ENCODE data around the gene SIX5.

Gene SIX5

DNA sequence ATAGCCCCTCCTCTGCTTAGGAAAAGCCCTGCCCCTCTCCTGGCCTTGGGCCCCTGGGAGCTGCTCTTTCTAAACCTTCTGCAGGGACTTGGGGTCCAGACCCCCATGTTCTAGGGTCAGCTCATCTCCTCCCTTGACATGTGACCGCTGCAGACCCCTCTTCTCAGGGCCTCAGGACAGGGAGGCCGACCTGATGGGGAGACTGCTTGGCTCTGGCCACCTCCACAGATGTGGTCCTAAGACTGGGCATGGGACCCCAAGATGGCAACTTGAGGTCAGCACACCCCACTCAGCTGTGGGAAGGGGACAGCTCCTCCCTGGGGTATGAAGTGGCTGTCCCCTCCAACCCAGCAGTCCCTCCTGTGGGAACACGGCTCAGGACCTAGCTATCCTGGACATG is 3.9 kb upstream of the SIX5 start:
- no peaks in the 10 kb centered on the region for H4K20me1 ChIP-seq (ENCODE audit: insufficient read depth, low read length, poor library complexity, severe bottlenecking)
- H3K27me3 ChIP-seq (ENCODE audit: insufficient read depth, low read length, poor library complexity, severe bottlenecking) = no peaks in the 10 kb centered on the region
- no peaks in the 10 kb centered on the region for H3K9me2 ChIP-seq (replicated peaks; ENCODE audit: low read depth, low read length)
- no peak overlapping the region for H3K4me2 ChIP-seq (ENCODE audit: low read depth, low read length, poor library complexity, severe bottlenecking)
- H3K79me2 ChIP-seq (ENCODE audit: insufficient read depth, low read length) = peaks cover 5% of the 10 kb centered on the region
- no peak overlapping the region for H3K9ac ChIP-seq (ENCODE audit: low read depth, low read length, poor library complexity, severe bottlenecking)
- H2AFZ ChIP-seq (ENCODE audit: low read length) = no peak overlapping the region
- H3F3A ChIP-seq (ENCODE audit: low read depth) = no peaks in the 10 kb centered on the region
- H3K36me3 ChIP-seq (ENCODE audit: insufficient read depth, low read length) = no peaks in the 10 kb centered on the region
- TF ChIP-seq, protein P1, sequence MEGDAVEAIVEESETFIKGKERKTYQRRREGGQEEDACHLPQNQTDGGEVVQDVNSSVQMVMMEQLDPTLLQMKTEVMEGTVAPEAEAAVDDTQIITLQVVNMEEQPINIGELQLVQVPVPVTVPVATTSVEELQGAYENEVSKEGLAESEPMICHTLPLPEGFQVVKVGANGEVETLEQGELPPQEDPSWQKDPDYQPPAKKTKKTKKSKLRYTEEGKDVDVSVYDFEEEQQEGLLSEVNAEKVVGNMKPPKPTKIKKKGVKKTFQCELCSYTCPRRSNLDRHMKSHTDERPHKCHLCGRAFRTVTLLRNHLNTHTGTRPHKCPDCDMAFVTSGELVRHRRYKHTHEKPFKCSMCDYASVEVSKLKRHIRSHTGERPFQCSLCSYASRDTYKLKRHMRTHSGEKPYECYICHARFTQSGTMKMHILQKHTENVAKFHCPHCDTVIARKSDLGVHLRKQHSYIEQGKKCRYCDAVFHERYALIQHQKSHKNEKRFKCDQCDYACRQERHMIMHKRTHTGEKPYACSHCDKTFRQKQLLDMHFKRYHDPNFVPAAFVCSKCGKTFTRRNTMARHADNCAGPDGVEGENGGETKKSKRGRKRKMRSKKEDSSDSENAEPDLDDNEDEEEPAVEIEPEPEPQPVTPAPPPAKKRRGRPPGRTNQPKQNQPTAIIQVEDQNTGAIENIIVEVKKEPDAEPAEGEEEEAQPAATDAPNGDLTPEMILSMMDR (conservative IDR thresholded peaks at IDR 0.05; ENCODE audit: low read length) = no peak
- TF ChIP-seq EZH2phosphoT487 (IDR thresholded peaks at IDR 0.05; ENCODE audit: borderline replicate concordance) = no peak
- peaks cover 5% of the 10 kb centered on the region for H3K4me1 ChIP-seq (ENCODE audit: insufficient read depth, low read length, poor library complexity, severe bottlenecking)
- no peak overlapping the region for H3K4me3 ChIP-seq (ENCODE audit: low read length, poor library complexity, severe bottlenecking)
- no peaks in the 10 kb centered on the region for H3K9me3 ChIP-seq (ENCODE audit: insufficient read depth, low read depth, low read length)

DNA sequence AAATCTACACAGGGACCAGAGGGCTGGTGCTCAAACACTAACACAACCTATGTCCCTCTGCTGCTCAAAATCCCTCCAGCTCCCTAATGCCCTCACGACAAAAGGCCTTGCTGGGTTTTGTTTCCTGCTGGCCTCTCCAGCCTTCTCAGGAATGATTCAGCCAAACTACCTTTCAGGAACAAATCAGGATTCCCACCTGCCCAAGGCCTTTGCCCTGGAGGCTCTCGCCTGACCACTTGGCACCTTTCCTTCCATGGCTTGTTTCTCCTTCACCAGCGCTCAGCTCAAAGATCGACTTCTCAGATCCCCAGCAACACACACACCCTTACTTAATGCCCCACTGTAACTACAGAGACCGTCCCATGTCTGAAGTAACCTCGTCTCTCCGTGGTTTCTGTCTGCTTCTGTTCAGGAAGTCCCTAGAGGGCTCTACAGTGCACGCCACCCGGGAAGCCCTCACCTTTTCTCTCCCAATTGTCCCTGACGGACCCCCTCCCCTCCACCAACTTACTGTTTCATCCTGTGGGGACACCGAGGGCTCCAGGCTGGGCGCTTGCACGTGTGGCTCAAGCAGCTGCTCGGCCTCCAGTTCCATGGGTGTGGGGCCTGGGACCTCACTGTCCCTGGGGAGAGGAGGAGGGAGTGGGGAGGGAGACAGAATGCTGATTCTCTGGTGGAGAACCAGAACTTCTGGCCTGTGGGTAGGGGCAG is 3.2 kb upstream of the SIX5 start:
- H3K4me3 ChIP-seq (ENCODE audit: low read length, poor library complexity, severe bottlenecking) = no peak overlapping the region
- no peaks in the 10 kb centered on the region for H3K9me3 ChIP-seq (ENCODE audit: insufficient read depth, low read depth, low read length)
- no peaks in the 10 kb centered on the region for H3K27me3 ChIP-seq (ENCODE audit: insufficient read depth, low read length, poor library complexity, severe bottlenecking)
- peaks cover 5% of the 10 kb centered on the region for H3K4me1 ChIP-seq (ENCODE audit: insufficient read depth, low read length, poor library complexity, severe bottlenecking)
- H3K36me3 ChIP-seq (ENCODE audit: insufficient read depth, low read length) = no peaks in the 10 kb centered on the region
- H3K9ac ChIP-seq (ENCODE audit: low read depth, low read length, poor library complexity, severe bottlenecking) = no peak overlapping the region
- H2AFZ ChIP-seq (ENCODE audit: low read length) = no peak overlapping the region
- H4K20me1 ChIP-seq (ENCODE audit: insufficient read depth, low read length, poor library complexity, severe bottlenecking) = no peaks in the 10 kb centered on the region
- H3K9me2 ChIP-seq (replicated peaks; ENCODE audit: low read depth, low read length) = no peaks in the 10 kb centered on the region
- peaks cover 9% of the 10 kb centered on the region for H3K79me2 ChIP-seq (ENCODE audit: insufficient read depth, low read length)
- no peak for TF ChIP-seq EZH2phosphoT487 (IDR thresholded peaks at IDR 0.05; ENCODE audit: borderline replicate concordance)
- TF ChIP-seq, protein P1 (conservative IDR thresholded peaks at IDR 0.05; ENCODE audit: low read length) = no peak
- no peak overlapping the region for H3K4me2 ChIP-seq (ENCODE audit: low read depth, low read length, poor library complexity, severe bottlenecking)
- no peaks in the 10 kb centered on the region for H3F3A ChIP-seq (ENCODE audit: low read depth)

DNA sequence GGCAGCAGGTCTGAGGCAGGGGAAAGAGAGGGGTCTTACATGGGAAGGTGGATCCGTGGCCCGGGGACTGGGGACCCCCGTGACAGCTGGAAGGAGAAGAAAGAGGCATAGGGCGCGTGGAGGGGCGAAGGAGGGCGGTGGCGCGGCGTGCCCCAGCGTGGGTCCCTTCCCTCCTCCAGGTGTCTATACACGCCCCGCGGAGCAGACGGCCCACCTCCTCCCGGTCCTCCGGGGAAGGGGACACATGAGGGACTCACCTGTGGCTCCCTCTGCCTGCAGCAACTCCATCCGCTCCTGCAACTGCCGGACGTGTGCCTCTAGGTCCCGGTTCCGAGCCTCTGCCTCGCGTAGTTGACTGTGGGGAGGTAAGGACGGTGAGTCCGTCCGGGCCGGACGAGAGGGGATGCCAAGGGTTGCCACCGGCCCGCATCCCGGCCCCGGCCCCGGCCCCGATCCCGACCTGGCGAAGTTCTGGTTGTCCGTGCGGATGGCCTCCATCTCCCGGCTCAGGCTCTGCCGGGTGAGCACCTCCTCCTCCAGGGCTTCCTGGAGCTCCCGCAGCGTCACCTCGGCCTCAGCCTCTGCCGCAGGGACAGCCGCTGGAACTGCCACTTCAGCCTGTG is 2.4 kb upstream of the SIX5 start:
- Histone ChIP-seq H3K9me2 (replicated peaks; ENCODE audit: low read depth, low read length) (no peaks in the 10 kb centered on the region), H3K4me1 (ENCODE audit: insufficient read depth, low read length, poor library complexity, severe bottlenecking) (peaks cover 5% of the 10 kb centered on the region), H3K27me3 (ENCODE audit: insufficient read depth, low read length, poor library complexity, severe bottlenecking) (no peaks in the 10 kb centered on the region), H4K20me1 (ENCODE audit: insufficient read depth, low read length, poor library complexity, severe bottlenecking) (no peaks in the 10 kb centered on the region), H3K4me2 (ENCODE audit: low read depth, low read length, poor library complexity, severe bottlenecking) (peak overlapping the region; percentile 98), H3K79me2 (ENCODE audit: insufficient read depth, low read length) (peaks cover 9% of the 10 kb centered on the region), H3F3A (ENCODE audit: low read depth) (no peaks in the 10 kb centered on the region), H3K9me3 (ENCODE audit: insufficient read depth, low read depth, low read length) (no peaks in the 10 kb centered on the region), H3K9ac (ENCODE audit: low read depth, low read length, poor library complexity, severe bottlenecking) (peak overlapping the region; percentile 60), H2AFZ (ENCODE audit: low read length) (no peak overlapping the region), H3K4me3 (ENCODE audit: low read length, poor library complexity, severe bottlenecking) (peak overlapping the region; percentile 85), H3K36me3 (ENCODE audit: insufficient read depth, low read length) (no peaks in the 10 kb centered on the region)
- TF ChIP-seq, protein P1 (conservative IDR thresholded peaks at IDR 0.05; ENCODE audit: low read length) = no peak
- TF ChIP-seq EZH2phosphoT487 (IDR thresholded peaks at IDR 0.05; ENCODE audit: borderline replicate concordance) = no peak

All from Loucy (cell line).